ENCODE results near the gene SSH2. TPM values are rescaled to one million over a fixed set of nuclear protein-coding genes. Genes with fewer than 3 reads are reported as not detected.
"Not testable (repeated sequence)": the region's sequence is repeated elsewhere in the genome, so short reads cannot be mapped to it uniquely, and the experiment has no call there.

The SSH2 gene
- total and polyA plus RNA-seq, 2 experiments from 2014 or later, result 32.4 to 43.2 TPM

DNA sequence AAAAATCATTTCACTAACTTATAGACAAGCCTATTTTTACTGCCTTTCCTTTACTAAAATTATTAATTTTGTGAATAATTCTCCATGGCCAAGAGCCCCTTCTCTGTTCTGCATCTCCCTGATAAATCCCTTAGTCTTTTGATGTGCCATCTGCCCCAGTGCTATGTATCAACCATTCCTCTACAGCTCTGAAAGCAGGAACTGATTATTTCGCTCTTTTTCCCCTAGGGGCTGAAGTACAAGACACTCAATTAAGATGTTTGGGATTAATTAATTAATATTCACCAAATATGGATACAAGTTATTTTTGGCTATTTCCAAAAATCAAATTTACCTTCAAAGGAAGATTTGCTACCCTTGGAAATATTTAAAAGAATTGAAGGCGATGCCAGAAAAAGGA is 26.6 kb downstream of the SSH2 start:
- DNase-seq (ENCODE audit: low read depth in 1 of 2, low spot score in 1 of 2), result no peak
- H3K9me3 ChIP-seq (ENCODE audit: low read depth), result no peaks in the 10 kb centered on the region
- no peaks in the 10 kb centered on the region for H3K4me1 ChIP-seq (ENCODE audit: low read depth)
- no peak overlapping the region for H3K27ac ChIP-seq
- TF ChIP-seq, protein P1, sequence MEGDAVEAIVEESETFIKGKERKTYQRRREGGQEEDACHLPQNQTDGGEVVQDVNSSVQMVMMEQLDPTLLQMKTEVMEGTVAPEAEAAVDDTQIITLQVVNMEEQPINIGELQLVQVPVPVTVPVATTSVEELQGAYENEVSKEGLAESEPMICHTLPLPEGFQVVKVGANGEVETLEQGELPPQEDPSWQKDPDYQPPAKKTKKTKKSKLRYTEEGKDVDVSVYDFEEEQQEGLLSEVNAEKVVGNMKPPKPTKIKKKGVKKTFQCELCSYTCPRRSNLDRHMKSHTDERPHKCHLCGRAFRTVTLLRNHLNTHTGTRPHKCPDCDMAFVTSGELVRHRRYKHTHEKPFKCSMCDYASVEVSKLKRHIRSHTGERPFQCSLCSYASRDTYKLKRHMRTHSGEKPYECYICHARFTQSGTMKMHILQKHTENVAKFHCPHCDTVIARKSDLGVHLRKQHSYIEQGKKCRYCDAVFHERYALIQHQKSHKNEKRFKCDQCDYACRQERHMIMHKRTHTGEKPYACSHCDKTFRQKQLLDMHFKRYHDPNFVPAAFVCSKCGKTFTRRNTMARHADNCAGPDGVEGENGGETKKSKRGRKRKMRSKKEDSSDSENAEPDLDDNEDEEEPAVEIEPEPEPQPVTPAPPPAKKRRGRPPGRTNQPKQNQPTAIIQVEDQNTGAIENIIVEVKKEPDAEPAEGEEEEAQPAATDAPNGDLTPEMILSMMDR (IDR thresholded peaks at IDR 0.05; ENCODE audit: low read depth, low read length), result no peak
- H3K27me3 ChIP-seq, result no peaks in the 10 kb centered on the region
- H3K36me3 ChIP-seq, result no peaks in the 10 kb centered on the region
- no peak overlapping the region for H3K4me3 ChIP-seq

DNA sequence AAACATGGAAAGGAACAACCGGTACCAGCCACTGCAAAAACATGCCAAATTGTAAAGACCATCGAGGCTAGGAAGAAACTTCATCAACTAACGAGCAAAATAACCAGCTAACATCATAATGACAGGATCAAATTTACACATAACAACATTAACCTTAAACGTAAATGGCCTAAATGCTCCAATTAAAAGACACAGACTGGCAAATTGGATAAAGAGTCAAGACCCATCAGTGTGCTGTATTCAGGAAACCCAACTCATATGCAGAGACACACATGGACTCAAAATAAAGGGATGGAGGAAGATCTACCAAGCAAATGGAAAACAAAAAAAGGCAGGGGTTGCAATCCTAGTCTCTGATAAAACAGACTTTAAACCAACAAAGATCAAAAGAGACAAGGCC is 32.9 kb downstream of the SSH2 start:
- H3K36me3 ChIP-seq; H3K9me3 ChIP-seq (ENCODE audit: low read depth); H3K27me3 ChIP-seq; H3K27ac ChIP-seq; DNase-seq (ENCODE audit: low read depth in 1 of 2, low spot score in 1 of 2); H3K4me1 ChIP-seq (ENCODE audit: low read depth); H3K4me3 ChIP-seq: not testable (repeated sequence)

DNA sequence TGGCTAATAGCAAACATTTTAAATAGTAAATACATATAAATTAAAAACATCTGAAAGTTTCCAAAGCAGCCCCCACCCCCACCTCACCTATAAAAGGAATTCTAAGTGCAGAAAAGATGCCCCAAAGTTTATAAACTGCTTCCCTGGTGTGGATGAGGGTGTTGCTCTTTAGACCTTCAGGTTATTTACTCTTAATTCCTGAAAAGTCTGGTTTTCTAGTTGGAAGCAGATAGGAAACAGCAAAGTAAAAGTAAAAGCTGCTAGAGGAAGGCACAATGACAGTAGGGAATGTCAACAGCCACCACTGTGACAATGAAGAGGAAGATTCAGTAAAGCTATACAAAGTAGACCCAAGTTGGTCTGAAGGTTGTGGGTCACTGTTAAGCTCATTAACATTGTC is 37.8 kb downstream of the SSH2 start:
- Histone ChIP-seq H3K4me3 (no peak overlapping the region), H3K27me3 (no peaks in the 10 kb centered on the region), H3K9me3 (ENCODE audit: low read depth) (no peaks in the 10 kb centered on the region), H3K36me3 (no peaks in the 10 kb centered on the region), H3K4me1 (ENCODE audit: low read depth) (no peaks in the 10 kb centered on the region), H3K27ac (no peak overlapping the region)
- DNase-seq (ENCODE audit: low read depth in 1 of 2, low spot score in 1 of 2), result no peak
- TF ChIP-seq, protein P1 (IDR thresholded peaks at IDR 0.05; ENCODE audit: low read depth, low read length), result no peak

DNA sequence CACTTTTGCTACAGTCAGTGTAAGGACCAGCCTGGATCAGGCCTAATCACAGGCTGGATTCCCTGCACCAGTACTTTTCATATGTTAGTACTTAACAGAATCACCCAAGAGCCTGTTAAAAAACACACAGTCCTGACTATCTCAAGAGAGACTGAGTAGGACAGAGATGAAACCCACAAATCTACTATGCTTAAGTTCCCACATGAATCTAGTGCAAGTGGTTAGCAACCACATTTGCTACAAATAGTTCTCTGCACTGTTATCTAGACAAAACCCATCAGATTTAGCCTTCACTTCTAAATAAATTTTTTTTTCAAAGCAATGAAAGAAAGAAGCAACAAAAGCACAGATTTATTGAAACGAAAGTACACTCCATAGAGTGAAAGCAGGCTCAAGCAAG is 38.9 kb downstream of the SSH2 start:
- H3K9me3 ChIP-seq (ENCODE audit: low read depth), result no peaks in the 10 kb centered on the region
- no peaks in the 10 kb centered on the region for H3K27me3 ChIP-seq
- no peaks in the 10 kb centered on the region for H3K4me1 ChIP-seq (ENCODE audit: low read depth)
- no peaks in the 10 kb centered on the region for H3K36me3 ChIP-seq
- no peak overlapping the region for H3K4me3 ChIP-seq
- TF ChIP-seq, protein P1 (IDR thresholded peaks at IDR 0.05; ENCODE audit: low read depth, low read length), result no peak
- H3K27ac ChIP-seq, result no peak overlapping the region
- no peak for DNase-seq (ENCODE audit: low read depth in 1 of 2, low spot score in 1 of 2)

DNA sequence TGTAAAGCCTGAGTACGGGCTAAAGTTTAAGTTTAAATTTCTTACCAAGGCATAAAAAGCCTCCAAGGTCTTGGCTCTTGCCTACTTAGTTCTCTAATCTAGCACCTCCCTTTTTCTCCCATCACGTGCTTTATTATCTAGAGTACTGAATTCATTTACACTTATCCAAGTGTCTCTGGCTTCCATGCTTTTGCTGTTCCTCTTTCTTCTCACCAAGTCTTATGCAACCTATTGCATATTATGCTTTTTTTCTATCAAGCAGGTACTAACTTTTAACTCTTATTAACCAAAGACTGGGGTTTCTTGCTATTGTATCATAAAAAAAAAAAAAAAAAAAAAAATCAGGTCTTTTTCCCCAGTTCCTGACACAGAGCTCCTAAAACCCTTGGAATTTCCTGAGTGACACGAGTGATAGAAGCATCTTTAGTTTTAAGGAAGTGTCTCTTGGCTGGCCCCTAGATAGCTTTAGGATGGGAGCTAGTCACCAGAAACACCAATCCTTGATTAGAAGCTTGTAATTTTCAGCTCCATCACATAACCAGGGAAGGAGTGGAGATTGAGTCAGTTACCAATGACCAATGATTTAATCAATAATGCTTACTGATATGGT is 44.9 kb downstream of the SSH2 start:
- Histone ChIP-seq H3K27ac (no peak overlapping the region), H3K36me3 (no peaks in the 10 kb centered on the region), H3K9me3 (ENCODE audit: low read depth) (no peaks in the 10 kb centered on the region), H3K4me1 (ENCODE audit: low read depth) (no peaks in the 10 kb centered on the region), H3K27me3 (no peaks in the 10 kb centered on the region), H3K4me3 (no peak overlapping the region)
- TF ChIP-seq, protein P1 (IDR thresholded peaks at IDR 0.05; ENCODE audit: low read depth, low read length), result no peak
- DNase-seq (ENCODE audit: low read depth in 1 of 2, low spot score in 1 of 2), result no peak

DNA sequence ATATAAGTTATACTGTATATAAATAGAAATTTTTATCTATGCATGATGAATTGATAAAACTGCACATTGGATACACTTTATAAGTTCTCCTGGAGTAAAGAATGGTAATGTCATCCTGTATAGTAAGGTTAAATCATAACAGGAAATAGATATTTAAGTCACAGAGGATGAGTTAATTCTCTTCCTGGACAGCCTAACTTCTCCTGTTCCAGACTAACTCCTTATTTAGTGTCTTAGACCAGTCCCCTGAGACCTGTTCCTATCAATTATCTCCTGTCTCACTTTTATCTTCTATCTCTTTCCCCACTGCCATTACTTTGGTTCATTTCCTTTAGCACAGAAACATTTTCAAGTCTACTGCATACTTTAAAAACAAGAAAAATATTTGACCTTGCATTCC is 46.5 kb downstream of the SSH2 start:
- no peaks in the 10 kb centered on the region for H3K36me3 ChIP-seq
- no peak overlapping the region for H3K27ac ChIP-seq
- H3K4me3 ChIP-seq, result no peak overlapping the region
- H3K4me1 ChIP-seq (ENCODE audit: low read depth), result no peaks in the 10 kb centered on the region
- TF ChIP-seq, protein P1 (IDR thresholded peaks at IDR 0.05; ENCODE audit: low read depth, low read length), result no peak
- DNase-seq (ENCODE audit: low read depth in 1 of 2, low spot score in 1 of 2), result no peak
- no peaks in the 10 kb centered on the region for H3K27me3 ChIP-seq
- no peaks in the 10 kb centered on the region for H3K9me3 ChIP-seq (ENCODE audit: low read depth)
